K562 (cell line): ENCODE data around the gene HSDL2. TPM values are rescaled to one million over a fixed set of nuclear protein-coding genes. Genes with fewer than 3 reads are reported as not detected.

Source experiments
- ATAC-seq: fragments of 200-7000 bp; cut with Tn5 transposase; 3 replicates; pipeline ENCODE4 v1.9.1; 2020; ENCODE audit warnings: moderate library complexity
- BruUV-seq: library from RNA; stranded (reverse); fragments of 400-500 nt; replicated peaks from 2 replicates; lab custom pipeline; 2021; lab: Mats Ljungman, UMichigan
- CTCF ChIA-PET: fragments of 300-600 bp; formaldehyde crosslinking; extraction: SDS; loops from one replicate; lab custom pipeline; 2021; ENCODE audit warnings: low intra/inter-chr PET ratio; lab: Yijun Ruan, JAX
- POLR2A ChIA-PET: fragments of 300-600, 350-650 bp; sonication (Branson Sonifier 250); formaldehyde crosslinking; extraction: SDS; loops from one replicate; lab custom pipeline; 2021; ENCODE audit warnings: antibody characterized with exemption, inconsistent platforms; lab: Yijun Ruan, JAX
- DNase-seq, 4 experiments: peaks; one replicate each; pipeline versions ENCODE4 v3.0.0 to v3.0.0-alpha.2; 2011 to 2018; ENCODE audit warnings: low spot score in 3 of 4, mixed read lengths in 3 of 4; ENCODE audit errors: extremely low read depth in 1 of 4
- FAIRE-seq: peaks from 2 replicates; lab custom pipeline; 2011; peaks lifted over from hg19 to GRCh38; lab: Jason Lieb, UNC
- H2AFZ ChIP-seq: 2 replicates; pipeline ENCODE4 v1.6.0; 2011; ENCODE audit warnings: low read depth, low read length, control low read depth, inconsistent platforms
- H3K27ac ChIP-seq: fragments of 200-600 bp; 3 replicates; pipeline ENCODE4 v1.8.0; 2011; ENCODE audit warnings: low read depth, mild to moderate bottlenecking, control low read depth, inconsistent platforms, low read length, moderate library complexity, mixed read lengths; ENCODE audit errors: extremely low read depth
- H3K27me3 ChIP-seq, 2 experiments: fragments of 300-600 bp in 1 of 2; 2 replicates in 1 of 2; 3 replicates in 1 of 2; pipeline versions ENCODE4 v1.6.0 to v1.8.0; 2011; ENCODE audit warnings: inconsistent platforms in 2 of 2, low read length in 2 of 2, mild to moderate bottlenecking in 1 of 2, mixed read lengths in 1 of 2, moderate library complexity in 1 of 2; ENCODE audit not compliant: control insufficient read depth in 2 of 2, insufficient read depth in 2 of 2
- H3K36me3 ChIP-seq: fragments of 300-600 bp; 3 replicates; pipeline ENCODE4 v1.8.0; 2011; ENCODE audit warnings: mild to moderate bottlenecking, low read length, inconsistent platforms; ENCODE audit not compliant: control insufficient read depth, insufficient read depth
- H3K4me1 ChIP-seq, 2 experiments: fragments of 200-600 bp in 1 of 2; replicated peaks in 1 of 2; 2 replicates in 1 of 2; 3 replicates in 1 of 2; pipeline versions ENCODE4 v1.5.1 to v1.8.0; 2011; ENCODE audit warnings: inconsistent platforms in 2 of 2, low read length in 2 of 2, mild to moderate bottlenecking in 1 of 2, mixed read lengths in 1 of 2, moderate library complexity in 1 of 2; ENCODE audit not compliant: control insufficient read depth in 2 of 2, insufficient read depth in 2 of 2
- H3K4me2 ChIP-seq: 2 replicates; pipeline ENCODE4 v1.6.1; 2011; ENCODE audit warnings: low read length, control low read depth, inconsistent platforms, mixed read lengths; ENCODE audit not compliant: insufficient read depth
- H3K4me3 ChIP-seq: fragments of 200-600 bp; sonication (generic), shearing (Covaris generic); 2 replicates; pipeline ENCODE4 v1.5.1; 2016; ENCODE audit warnings: control low read depth, inconsistent platforms
- H3K79me2 ChIP-seq: fragments of 200-600 bp; 3 replicates; pipeline ENCODE4 v1.8.0; 2011; ENCODE audit warnings: low read length, inconsistent platforms; ENCODE audit not compliant: control insufficient read depth, insufficient read depth
- H3K9ac ChIP-seq, 2 experiments: 2 replicates each; pipeline versions ENCODE4 v1.6.0 to v1.6.1; 2011; ENCODE audit warnings: low read depth in 2 of 2, low read length in 2 of 2, control low read depth in 1 of 2, inconsistent platforms in 1 of 2, mild to moderate bottlenecking in 1 of 2, mixed read lengths in 1 of 2; ENCODE audit not compliant: insufficient read depth in 1 of 2
- H3K9me1 ChIP-seq: one replicate; pipeline ENCODE4 v1.6.0; 2011; ENCODE audit warnings: inconsistent platforms, mild to moderate bottlenecking, low read length, moderate library complexity; ENCODE audit not compliant: control insufficient read depth, insufficient read depth
- H3K9me3 ChIP-seq: replicated peaks from 2 replicates; pipeline ENCODE4 v1.5.1; 2011; ENCODE audit warnings: low read depth, low read length, inconsistent platforms; ENCODE audit not compliant: control insufficient read depth, insufficient read depth
- H4K20me1 ChIP-seq: replicated peaks from 2 replicates; pipeline ENCODE4 v1.6.1; 2011; ENCODE audit warnings: low read length, inconsistent platforms, mixed read lengths; ENCODE audit not compliant: control insufficient read depth, insufficient read depth
- CHCHD3 ChIP-seq: fragments of 250-450 bp; sonication (Bioruptor Pico); IDR thresholded peaks from 2 replicates; pipeline ENCODE4 v2.1.2; 2022; ENCODE audit warnings: mild to moderate bottlenecking
- ETS2 ChIP-seq: IDR thresholded peaks from 2 replicates; pipeline ENCODE4 v1.6.1; 2016; ENCODE audit warnings: borderline replicate concordance, missing genetic modification characterization, mild to moderate bottlenecking, moderate library complexity, missing compliant biosample characterization; ENCODE audit not compliant: poor library complexity, severe bottlenecking
- GABPB1 ChIP-seq: sonication (generic); formaldehyde crosslinking; IDR thresholded peaks from 2 replicates; pipeline ENCODE4 v1.8.0; 2022; ENCODE audit warnings: mild to moderate bottlenecking, missing genetic modification reagents
- HDAC6 ChIP-seq: IDR thresholded peaks from 2 replicates; pipeline ENCODE4 v1.6.1; 2012; ENCODE audit warnings: low read depth, mild to moderate bottlenecking, control low read depth, inconsistent platforms, low read length, moderate library complexity
- JUN ChIP-seq, 2 experiments: sonication (generic) in 1 of 2; formaldehyde crosslinking in 1 of 2; IDR thresholded peaks; 2 replicates each; pipeline versions ENCODE4 v1.6.1 to v1.8.0; 2012 to 2022; ENCODE audit warnings: borderline replicate concordance in 2 of 2, mild to moderate bottlenecking in 2 of 2, improper control_type of control experiment in 1 of 2, low read depth in 1 of 2, low read length in 1 of 2, missing genetic modification reagents in 1 of 2
- MTA1 ChIP-seq: fragments of 450-650 bp; IDR thresholded peaks from 2 replicates; pipeline ENCODE4 v1.6.1; 2017; ENCODE audit warnings: borderline replicate concordance
- SAFB2 ChIP-seq: fragments of 200-400 bp; formaldehyde crosslinking; IDR thresholded peaks from 2 replicates; pipeline ENCODE4 v1.6.1; 2018; ENCODE audit warnings: borderline replicate concordance, low read length, low read depth, moderate library complexity; ENCODE audit not compliant: severe bottlenecking
- XRCC5 ChIP-seq: fragments of 200-400 bp; formaldehyde crosslinking; IDR thresholded peaks from 2 replicates; pipeline ENCODE4 v1.6.1; 2017; ENCODE audit warnings: low read depth, mild to moderate bottlenecking, low read length
- YY1 ChIP-seq, 3 experiments: IDR thresholded peaks; 2 replicates each; pipeline ENCODE4 v1.6.1; 2011; ENCODE audit warnings: low read length in 2 of 3, mild to moderate bottlenecking in 2 of 3, moderate library complexity in 2 of 3, borderline replicate concordance in 1 of 3, control low read depth in 1 of 3, low read depth in 1 of 3; ENCODE audit not compliant: insufficient read depth in 3 of 3, insufficient replicate concordance in 2 of 3, control insufficient read depth in 1 of 3, insufficient read length in 1 of 3; ENCODE audit errors: extremely low read depth in 1 of 3
- WGBS: fragments of 100-300 bp; shearing (Covaris generic); methylation state at CpG from one replicate; pipeline ENCODE4 v1.1.6; 2016; ENCODE audit warnings: low coverage, mixed read lengths; ENCODE audit not compliant: insufficient coverage; ENCODE audit errors: missing lambda C conversion rate; 5-methylcytosine and 5-hydroxymethylcytosine counted together
- in situ Hi-C: fragments of 300-500 bp; cut with MboI; formaldehyde crosslinking; loops from 4 replicates; pipeline ENCODE4 v1.15.0; 2018; ENCODE audit warnings: inconsistent platforms, mixed read lengths
- intact Hi-C: fragments of 100-400 bp; cut with micrococcal nuclease; formaldehyde crosslinking; loops from 2 replicates; pipeline ENCODE4 v1.14.2; 2022
- polyA plus RNA-seq, 8 experiments: library from polyadenylated mRNA; depleted of rRNA in 4 of 8; stranded (reverse) in 5 of 8; unstranded in 3 of 8; fragments of >200 nt; fragmentation: Nextera tagmentation in 2 of 8; fragmentation: Illumina TruSeq in 1 of 8; extraction: Ambion mirVana in 2 of 8; extraction: Trizol in 1 of 8; gene quantifications; 2 replicates each; pipeline versions ENCODE4 v1.2.1 to v1.2.3, GENCODE V29; 2011 to 2014; ENCODE audit warnings: inconsistent platforms in 1 of 8, missing spikeins in 1 of 8
- total RNA-seq, 7 experiments: library from RNA; depleted of rRNA in 6 of 7; stranded (reverse); fragments of >200 nt in 6 of 7; fragmentation: Illumina TruSeq in 2 of 7; extraction: Trizol in 2 of 7; gene quantifications; 2 replicates each; pipeline versions ENCODE4 v1.2.1 to v1.2.3, GENCODE V29; 2011 to 2021; ENCODE audit warnings: low replicate concordance in 1 of 7
- TF ChIP-seq, protein P1 (sequence below): fragments of 250-450 bp; sonication (Bioruptor Pico); IDR thresholded peaks from 2 replicates; pipeline ENCODE4 v1.8.0; 2022; ENCODE audit warnings: moderate library complexity, mild to moderate bottlenecking, inconsistent platforms
- TF ChIP-seq, protein P2 (sequence below), 2 experiments: IDR thresholded peaks; 2 replicates each; pipeline ENCODE4 v1.6.1; 2012; ENCODE audit warnings: improper control_type of control experiment in 2 of 2, low read depth in 2 of 2, low read length in 2 of 2, borderline replicate concordance in 1 of 2
- TF ChIP-seq, protein P3 (sequence below): IDR thresholded peaks from 2 replicates; pipeline ENCODE4 v1.6.1; 2011; ENCODE audit warnings: borderline replicate concordance, low read depth, mild to moderate bottlenecking, moderate library complexity, low read length; ENCODE audit not compliant: insufficient read depth, poor library complexity, severe bottlenecking

HSDL2 gene
- total and polyA plus RNA-seq, 9 of the 15 experiments (the other 6 are each of a cell fraction or from before 2014, with no cell fraction given): 22.8 to 74.1 (median 35.6) TPM

DNA sequence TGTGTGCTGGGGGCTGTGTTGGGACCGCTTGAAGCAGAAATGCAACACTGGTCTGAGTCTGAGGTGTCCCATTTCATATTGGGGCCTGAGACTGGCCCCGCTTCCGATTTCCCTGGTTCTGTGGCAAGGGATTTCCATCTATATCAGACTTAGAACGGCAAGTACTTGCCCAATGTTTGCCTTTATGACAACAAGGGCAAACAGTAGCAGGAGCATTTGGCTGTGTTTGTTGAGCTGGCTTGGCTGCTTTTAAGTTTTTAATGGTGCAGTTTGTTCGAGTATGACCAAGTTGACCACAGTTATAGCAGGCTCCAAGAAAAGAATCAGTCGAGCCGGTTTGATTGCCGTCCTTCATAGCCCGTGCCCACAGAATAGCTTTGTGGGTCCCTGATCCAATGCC, 17.0 kb downstream of the HSDL2 start:
- POLR2A ChIA-PET: interaction anchor here (0.7 kb wide), 1 partner anchor 13 kb away, joined by 4 read pairs; no protein-coding TSS in a partner anchor
- no peak for TF ChIP-seq SAFB2
- TF ChIP-seq JUN (IDR thresholded peaks at IDR 0.05; ENCODE audit: borderline replicate concordance, low read depth, low read length): no peak
- TF ChIP-seq JUN (CRISPR knock-in tag; IDR thresholded peaks at IDR 0.05; ENCODE audit: borderline replicate concordance): no peak
- no peak for TF ChIP-seq GABPB1
- TF ChIP-seq HDAC6: no peak
- TF ChIP-seq ETS2: no peak
- TF ChIP-seq, protein P1, sequence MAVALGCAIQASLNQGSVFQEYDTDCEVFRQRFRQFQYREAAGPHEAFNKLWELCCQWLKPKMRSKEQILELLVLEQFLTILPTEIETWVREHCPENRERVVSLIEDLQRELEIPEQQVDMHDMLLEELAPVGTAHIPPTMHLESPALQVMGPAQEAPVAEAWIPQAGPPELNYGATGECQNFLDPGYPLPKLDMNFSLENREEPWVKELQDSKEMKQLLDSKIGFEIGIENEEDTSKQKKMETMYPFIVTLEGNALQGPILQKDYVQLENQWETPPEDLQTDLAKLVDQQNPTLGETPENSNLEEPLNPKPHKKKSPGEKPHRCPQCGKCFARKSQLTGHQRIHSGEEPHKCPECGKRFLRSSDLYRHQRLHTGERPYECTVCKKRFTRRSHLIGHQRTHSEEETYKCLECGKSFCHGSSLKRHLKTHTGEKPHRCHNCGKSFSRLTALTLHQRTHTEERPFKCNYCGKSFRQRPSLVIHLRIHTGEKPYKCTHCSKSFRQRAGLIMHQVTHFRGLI: no peak
- no peak for TF ChIP-seq MTA1
- no peak for TF ChIP-seq XRCC5
- TF ChIP-seq YY1 (IDR thresholded peaks at IDR 0.05; ENCODE audit: borderline replicate concordance in 1 of 3, control insufficient read depth in 1 of 3, extremely low read depth in 1 of 3, insufficient read depth in 3 of 3, insufficient read length in 1 of 3, insufficient replicate concordance in 2 of 3, low read depth in 1 of 3, low read length in 2 of 3): no peak
- no peak for TF ChIP-seq CHCHD3 (CRISPR knock-in tag)
- TF ChIP-seq, protein P2, sequence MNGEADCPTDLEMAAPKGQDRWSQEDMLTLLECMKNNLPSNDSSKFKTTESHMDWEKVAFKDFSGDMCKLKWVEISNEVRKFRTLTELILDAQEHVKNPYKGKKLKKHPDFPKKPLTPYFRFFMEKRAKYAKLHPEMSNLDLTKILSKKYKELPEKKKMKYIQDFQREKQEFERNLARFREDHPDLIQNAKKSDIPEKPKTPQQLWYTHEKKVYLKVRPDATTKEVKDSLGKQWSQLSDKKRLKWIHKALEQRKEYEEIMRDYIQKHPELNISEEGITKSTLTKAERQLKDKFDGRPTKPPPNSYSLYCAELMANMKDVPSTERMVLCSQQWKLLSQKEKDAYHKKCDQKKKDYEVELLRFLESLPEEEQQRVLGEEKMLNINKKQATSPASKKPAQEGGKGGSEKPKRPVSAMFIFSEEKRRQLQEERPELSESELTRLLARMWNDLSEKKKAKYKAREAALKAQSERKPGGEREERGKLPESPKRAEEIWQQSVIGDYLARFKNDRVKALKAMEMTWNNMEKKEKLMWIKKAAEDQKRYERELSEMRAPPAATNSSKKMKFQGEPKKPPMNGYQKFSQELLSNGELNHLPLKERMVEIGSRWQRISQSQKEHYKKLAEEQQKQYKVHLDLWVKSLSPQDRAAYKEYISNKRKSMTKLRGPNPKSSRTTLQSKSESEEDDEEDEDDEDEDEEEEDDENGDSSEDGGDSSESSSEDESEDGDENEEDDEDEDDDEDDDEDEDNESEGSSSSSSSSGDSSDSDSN (IDR thresholded peaks at IDR 0.05; ENCODE audit: borderline replicate concordance in 1 of 2, low read depth in 2 of 2, low read length in 2 of 2): no peak
- TF ChIP-seq, protein P3, sequence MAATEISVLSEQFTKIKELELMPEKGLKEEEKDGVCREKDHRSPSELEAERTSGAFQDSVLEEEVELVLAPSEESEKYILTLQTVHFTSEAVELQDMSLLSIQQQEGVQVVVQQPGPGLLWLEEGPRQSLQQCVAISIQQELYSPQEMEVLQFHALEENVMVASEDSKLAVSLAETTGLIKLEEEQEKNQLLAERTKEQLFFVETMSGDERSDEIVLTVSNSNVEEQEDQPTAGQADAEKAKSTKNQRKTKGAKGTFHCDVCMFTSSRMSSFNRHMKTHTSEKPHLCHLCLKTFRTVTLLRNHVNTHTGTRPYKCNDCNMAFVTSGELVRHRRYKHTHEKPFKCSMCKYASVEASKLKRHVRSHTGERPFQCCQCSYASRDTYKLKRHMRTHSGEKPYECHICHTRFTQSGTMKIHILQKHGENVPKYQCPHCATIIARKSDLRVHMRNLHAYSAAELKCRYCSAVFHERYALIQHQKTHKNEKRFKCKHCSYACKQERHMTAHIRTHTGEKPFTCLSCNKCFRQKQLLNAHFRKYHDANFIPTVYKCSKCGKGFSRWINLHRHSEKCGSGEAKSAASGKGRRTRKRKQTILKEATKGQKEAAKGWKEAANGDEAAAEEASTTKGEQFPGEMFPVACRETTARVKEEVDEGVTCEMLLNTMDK: no peak
- Histone ChIP-seq H3K4me3 (no peak overlapping the region), H3K4me1 (no peaks in the 10 kb centered on the region), H2AFZ (no peak overlapping the region), H3K4me2 (no peak overlapping the region), H3K27ac (no peak overlapping the region), H3K9me3 (no peaks in the 10 kb centered on the region; the same call in 1 of the 2 replicates), H3K27me3 (no peaks in the 10 kb centered on the region), H3K79me2 (no peaks in the 10 kb centered on the region), H3K9ac (no peak overlapping the region), H3K36me3 (no peaks in the 10 kb centered on the region), H3K9me1 (no peaks in the 10 kb centered on the region), H4K20me1 (no peaks in the 10 kb centered on the region)
- FAIRE-seq: no peak
- CTCF ChIA-PET: no interaction called here
- no peak for DNase-seq
- BruUV-seq: no TSS peak
- in situ Hi-C loops: no loop called here
- intact Hi-C loops: no loop called here
- no peak for ATAC-seq
- WGBS: 89% methylated on average over 9 of the region's 9 CpGs
